HepG2 (cell line): Measurements from ENCODE around the gene TAP1. TPM values are rescaled to one million over a fixed set of nuclear protein-coding genes. Genes with fewer than 3 reads are reported as not detected.
"Not testable (repeated sequence)": the region's sequence is repeated elsewhere in the genome, so short reads cannot be mapped to it uniquely, and the experiment has no call there.

Experiments
- ATAC-seq: fragments of 200-7000 bp; cut with Tn5 transposase; 3 replicates; pipeline ENCODE4 v1.9.1; 2020; ENCODE audit warnings: mild to moderate bottlenecking, moderate library complexity
- BruUV-seq: library from RNA; stranded (reverse); fragments of 400-500 nt; replicated peaks from 2 replicates; lab custom pipeline; 2021; lab: Mats Ljungman, UMichigan
- CTCF ChIA-PET: fragments of 300-600 bp; formaldehyde crosslinking; extraction: SDS; loops from one replicate; lab custom pipeline; 2021; ENCODE audit warnings: low total read pairs, inconsistent platforms, low intra/inter-chr PET ratio; lab: Yijun Ruan, JAX
- POLR2A ChIA-PET: fragments of 350-600 bp; sonication (Branson Sonifier 250); formaldehyde crosslinking; loops from one replicate; lab custom pipeline; 2020; ENCODE audit warnings: antibody characterized with exemption, inconsistent platforms; lab: Yijun Ruan, JAX
- DNase-seq: peaks from one replicate; pipeline ENCODE4 v3.0.0-alpha.2; 2015; ENCODE audit warnings: low spot score
- FAIRE-seq: peaks from 3 replicates; lab custom pipeline; 2011; peaks lifted over from hg19 to GRCh38; lab: Jason Lieb, UNC
- H2AFZ ChIP-seq: one replicate; pipeline ENCODE4 v1.6.1; 2011; ENCODE audit warnings: low read length, inconsistent platforms
- H3K27ac ChIP-seq: fragments of 300-600 bp; 3 replicates; pipeline ENCODE4 v1.8.0; 2011; ENCODE audit warnings: mixed run types, mild to moderate bottlenecking, mixed read lengths, low read length, inconsistent platforms; ENCODE audit not compliant: insufficient read depth; ENCODE audit errors: extremely low read length
- H3K27me3 ChIP-seq, 2 experiments: fragments of 200-600 bp in 1 of 2; 2 replicates in 1 of 2; 3 replicates in 1 of 2; pipeline versions ENCODE4 v1.6.0 to v1.8.0; 2011; ENCODE audit warnings: low read length in 2 of 2, mild to moderate bottlenecking in 2 of 2, moderate library complexity in 2 of 2, inconsistent platforms in 1 of 2; ENCODE audit not compliant: insufficient read depth in 2 of 2, control insufficient read depth in 1 of 2
- H3K36me3 ChIP-seq, 2 experiments: fragments of 200-600 bp in 1 of 2; replicated peaks in 1 of 2; 2 replicates in 1 of 2; 3 replicates in 1 of 2; pipeline versions ENCODE4 v1.5.1 to v1.8.0; 2011; ENCODE audit warnings: low read length in 2 of 2, inconsistent platforms in 1 of 2; ENCODE audit not compliant: insufficient read depth in 2 of 2, control insufficient read depth in 1 of 2
- H3K4me1 ChIP-seq: 2 replicates; pipeline ENCODE4 v1.5.1; 2012; ENCODE audit warnings: low read length, inconsistent platforms; ENCODE audit not compliant: insufficient read depth
- H3K4me2 ChIP-seq: 2 replicates; pipeline ENCODE4 v1.6.0; 2011; ENCODE audit warnings: low read depth, low read length, inconsistent platforms
- H3K4me3 ChIP-seq, 3 experiments: fragments of 200-600 bp in 1 of 3; sonication (generic), shearing (Covaris generic) in 1 of 3; replicated peaks in 1 of 3; 2 replicates each; pipeline ENCODE4 v1.5.1; 2011 to 2016; ENCODE audit warnings: low read length in 3 of 3, inconsistent platforms in 2 of 3, low read depth in 2 of 3, mild to moderate bottlenecking in 2 of 3, control low read depth in 1 of 3, mixed read lengths in 1 of 3; ENCODE audit not compliant: insufficient read depth in 1 of 3
- H3K79me2 ChIP-seq: one replicate; pipeline ENCODE4 v1.6.1; 2011; ENCODE audit warnings: low read length, inconsistent platforms; ENCODE audit not compliant: insufficient read depth
- H3K9ac ChIP-seq: 2 replicates; pipeline ENCODE4 v1.6.0; 2011; ENCODE audit warnings: mild to moderate bottlenecking, low read depth, low read length, inconsistent platforms; ENCODE audit not compliant: insufficient read depth
- H3K9me3 ChIP-seq: 2 replicates; pipeline ENCODE4 v1.5.1; 2012; ENCODE audit warnings: mild to moderate bottlenecking, low read length
- H4K20me1 ChIP-seq: 2 replicates; pipeline ENCODE4 v1.6.0; 2011; ENCODE audit warnings: inconsistent platforms, mild to moderate bottlenecking, low read length, moderate library complexity; ENCODE audit not compliant: insufficient read depth
- CC2D1A ChIP-seq: sonication (generic); formaldehyde crosslinking; IDR thresholded peaks from 2 replicates; pipeline ENCODE4 v1.8.1; 2023; ENCODE audit warnings: mild to moderate bottlenecking, missing genetic modification reagents
- DPF2 ChIP-seq: sonication (generic); formaldehyde crosslinking; IDR thresholded peaks from 2 replicates; pipeline ENCODE4 v1.4.0; 2020; ENCODE audit warnings: mild to moderate bottlenecking, low read depth, missing genetic modification reagents, borderline replicate concordance
- FOXJ3 ChIP-seq: sonication (generic); formaldehyde crosslinking; IDR thresholded peaks from 2 replicates; pipeline ENCODE4 v1.4.0; 2020; ENCODE audit warnings: missing genetic modification reagents, mild to moderate bottlenecking, borderline replicate concordance
- JUND ChIP-seq: sonication (generic); formaldehyde crosslinking; IDR thresholded peaks from 2 replicates; pipeline ENCODE4 v1.8.0; 2022; ENCODE audit warnings: mild to moderate bottlenecking, missing genetic modification reagents
- MAFG ChIP-seq: sonication (generic); formaldehyde crosslinking; IDR thresholded peaks from 2 replicates; pipeline ENCODE4 v1.5.1; 2020; ENCODE audit warnings: mild to moderate bottlenecking, missing genetic modification reagents
- MEIS2 ChIP-seq: sonication (generic); formaldehyde crosslinking; IDR thresholded peaks from 2 replicates; pipeline ENCODE4 v1.9.0; 2021; ENCODE audit warnings: mild to moderate bottlenecking, missing genetic modification reagents
- MYNN ChIP-seq: sonication (generic); formaldehyde crosslinking; IDR thresholded peaks from 2 replicates; pipeline ENCODE4 v1.4.0; 2020; ENCODE audit warnings: mild to moderate bottlenecking, low read depth, missing genetic modification reagents
- NRL ChIP-seq: sonication (generic); formaldehyde crosslinking; IDR thresholded peaks from 2 replicates; pipeline ENCODE4 v1.5.0; 2020; ENCODE audit warnings: missing genetic modification reagents, mild to moderate bottlenecking, moderate library complexity, borderline replicate concordance
- PRPF4 ChIP-seq: fragments of 200-400 bp; formaldehyde crosslinking; IDR thresholded peaks from 2 replicates; pipeline ENCODE4 v1.6.1; 2016; ENCODE audit warnings: low read length, low read depth; ENCODE audit not compliant: poor library complexity, severe bottlenecking
- SIN3B ChIP-seq: fragments of 150-350 bp; IDR thresholded peaks from 2 replicates; pipeline ENCODE4 v1.6.1; 2014; ENCODE audit warnings: low read length
- SNAPC2 ChIP-seq: sonication (generic); formaldehyde crosslinking; IDR thresholded peaks from 2 replicates; pipeline ENCODE4 v1.8.1; 2022; ENCODE audit warnings: mild to moderate bottlenecking, missing genetic modification reagents
- SRY ChIP-seq: sonication (generic); formaldehyde crosslinking; IDR thresholded peaks from 2 replicates; pipeline ENCODE4 v1.8.0; 2022; ENCODE audit warnings: mild to moderate bottlenecking, missing genetic modification reagents
- ZMYM4 ChIP-seq: sonication (generic); formaldehyde crosslinking; IDR thresholded peaks from 2 replicates; pipeline ENCODE4 v1.8.1; 2023; ENCODE audit warnings: mild to moderate bottlenecking, missing genetic modification reagents
- ZNF282 ChIP-seq: fragments of 450-650 bp; IDR thresholded peaks from 2 replicates; pipeline ENCODE4 v1.6.1; 2018; ENCODE audit not compliant: partially characterized antibody
- ZNF329 ChIP-seq: sonication (generic); formaldehyde crosslinking; IDR thresholded peaks from 2 replicates; pipeline ENCODE4 v1.9.0; 2021; ENCODE audit warnings: low read depth, mild to moderate bottlenecking, missing genetic modification reagents
- ZNF766 ChIP-seq: sonication (generic); formaldehyde crosslinking; IDR thresholded peaks from 2 replicates; pipeline ENCODE4 v1.5.0; 2020; ENCODE audit warnings: missing genetic modification reagents, borderline replicate concordance
- ZNF790 ChIP-seq: sonication (generic); formaldehyde crosslinking; IDR thresholded peaks from 2 replicates; pipeline ENCODE4 v1.8.0; 2022; ENCODE audit warnings: missing genetic modification reagents, mild to moderate bottlenecking, borderline replicate concordance
- WGBS: methylation state at CpG from one replicate; pipeline ENCODE4 v1.1.6; 2017; ENCODE audit warnings: low lambda C conversion rate; 5-methylcytosine and 5-hydroxymethylcytosine counted together
- in situ Hi-C: cut with HindIII; loops from 2 replicates; pipeline ENCODE4 v1.10.0; 2017; ENCODE audit warnings: low pct_unique_long_range_greater_than_20kb; ENCODE audit not compliant: extremely low pct_ligation_motif_present
- intact Hi-C: fragments of 100-400 bp; cut with micrococcal nuclease; formaldehyde crosslinking; loops from one replicate; pipeline ENCODE4 v1.10.0; 2022; ENCODE audit not compliant: unreplicated experiment
- polyA plus RNA-seq, 8 experiments: library from polyadenylated mRNA; depleted of rRNA in 3 of 8; stranded (reverse) in 7 of 8; unstranded in 1 of 8; fragments of >200 nt; fragmentation: Illumina TruSeq in 4 of 8; extraction: Trizol in 4 of 8; gene quantifications; 2 replicates each; pipeline versions ENCODE4 v1.2.1 to v1.2.3, GENCODE V29; 2011 to 2016; ENCODE audit warnings: low read depth in 4 of 8, missing spikeins in 1 of 8, mixed read lengths in 1 of 8; ENCODE audit not compliant: insufficient read depth in 1 of 8
- total RNA-seq, 5 experiments: library from RNA; depleted of rRNA; stranded (reverse); fragments of >200 nt; fragmentation: Illumina TruSeq; extraction: Trizol; gene quantifications; 2 replicates each; pipeline ENCODE4 v1.2.3, GENCODE V29; 2016; ENCODE audit warnings: low read depth in 1 of 5
- TF ChIP-seq, protein P1 (sequence below): sonication (generic); formaldehyde crosslinking; conservative IDR thresholded peaks from 2 replicates; pipeline ENCODE4 v1.8.0; 2022; ENCODE audit warnings: mild to moderate bottlenecking, moderate library complexity, missing genetic modification reagents

The TAP1 gene
- total and polyA plus RNA-seq, 2 of the 13 experiments (the other 11 are each of a cell fraction or from before 2014, with no cell fraction given), result 31.2 to 52.2 TPM

DNA sequence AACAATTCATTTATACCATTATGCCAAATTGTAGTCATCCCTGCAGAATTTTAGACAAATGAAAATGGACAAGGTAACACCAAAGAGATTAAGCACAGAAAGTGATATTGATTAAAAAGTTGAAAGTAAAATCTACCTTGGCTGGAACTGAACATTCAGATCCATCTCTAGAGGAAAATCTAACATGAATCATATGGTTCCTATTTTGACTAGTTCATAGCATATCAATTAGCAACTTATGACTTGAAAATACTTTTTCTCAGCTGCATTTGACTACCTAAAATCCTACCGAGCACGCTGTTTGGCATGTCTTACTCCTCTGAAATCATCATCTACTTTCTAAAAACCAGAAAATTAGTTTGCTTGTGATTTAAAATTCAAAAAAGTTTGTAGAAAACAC lies 23.1 kb upstream of the TAP1 start:
- intact Hi-C loops, result no loop called here

DNA sequence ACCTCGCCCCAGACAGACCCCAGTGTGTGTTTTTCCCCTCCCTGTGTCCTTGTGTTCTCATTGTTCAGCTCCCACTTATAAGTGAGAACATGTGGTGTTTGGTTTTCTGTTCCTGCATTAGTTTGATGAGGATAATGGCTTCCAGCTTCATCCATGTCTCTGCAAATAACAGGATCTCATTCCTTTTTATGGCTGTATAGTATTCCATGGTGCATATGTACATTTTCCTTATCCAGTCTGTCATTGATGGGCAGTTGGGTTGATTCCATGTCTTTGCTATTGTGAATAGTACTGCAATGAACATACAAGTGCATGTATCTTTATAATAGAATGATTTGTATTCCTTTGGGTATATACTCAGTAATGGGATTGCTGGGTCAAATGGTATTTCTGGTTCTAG lies 20.4 kb upstream of the TAP1 start:
- H3K27me3 ChIP-seq, POLR2A ChIA-PET, H3K36me3 ChIP-seq, ATAC-seq, H3K4me2 ChIP-seq, CTCF ChIA-PET, H3K79me2 ChIP-seq, H3K9me3 ChIP-seq, H4K20me1 ChIP-seq, H3K4me3 ChIP-seq, H3K27ac ChIP-seq, H3K9ac ChIP-seq, in situ Hi-C loops, DNase-seq, BruUV-seq, intact Hi-C loops, H3K4me1 ChIP-seq, FAIRE-seq, H2AFZ ChIP-seq: not testable (repeated sequence)
- 6% methylated on average over 1 of the region's 1 CpG for WGBS

More for the DNA sequence above, 23.1 kb upstream of the TAP1 start:
- TF ChIP-seq SRY, result no peak
- no peak for TF ChIP-seq FOXJ3
- TF ChIP-seq MAFG (CRISPR knock-in tag), result no peak
- no peak for TF ChIP-seq JUND
- TF ChIP-seq MEIS2, result no peak
- TF ChIP-seq PRPF4, result no peak
- TF ChIP-seq ZNF790 (CRISPR knock-in tag), result no peak
- TF ChIP-seq SIN3B, result no peak
- TF ChIP-seq SNAPC2 (CRISPR knock-in tag), result no peak
- TF ChIP-seq ZNF282, result no peak
- TF ChIP-seq ZNF329, result no peak
- TF ChIP-seq MYNN (CRISPR knock-in tag), result no peak
- TF ChIP-seq CC2D1A (CRISPR knock-in tag), result no peak
- TF ChIP-seq DPF2 (CRISPR knock-in tag), result no peak
- TF ChIP-seq, protein P1, sequence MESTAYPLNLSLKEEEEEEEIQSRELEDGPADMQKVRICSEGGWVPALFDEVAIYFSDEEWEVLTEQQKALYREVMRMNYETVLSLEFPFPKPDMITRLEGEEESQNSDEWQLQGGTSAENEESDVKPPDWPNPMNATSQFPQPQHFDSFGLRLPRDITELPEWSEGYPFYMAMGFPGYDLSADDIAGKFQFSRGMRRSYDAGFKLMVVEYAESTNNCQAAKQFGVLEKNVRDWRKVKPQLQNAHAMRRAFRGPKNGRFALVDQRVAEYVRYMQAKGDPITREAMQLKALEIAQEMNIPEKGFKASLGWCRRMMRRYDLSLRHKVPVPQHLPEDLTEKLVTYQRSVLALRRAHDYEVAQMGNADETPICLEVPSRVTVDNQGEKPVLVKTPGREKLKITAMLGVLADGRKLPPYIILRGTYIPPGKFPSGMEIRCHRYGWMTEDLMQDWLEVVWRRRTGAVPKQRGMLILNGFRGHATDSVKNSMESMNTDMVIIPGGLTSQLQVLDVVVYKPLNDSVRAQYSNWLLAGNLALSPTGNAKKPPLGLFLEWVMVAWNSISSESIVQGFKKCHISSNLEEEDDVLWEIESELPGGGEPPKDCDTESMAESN (CRISPR knock-in tag), result no peak
- no peak for TF ChIP-seq NRL (CRISPR knock-in tag)
- no peak for TF ChIP-seq ZMYM4
- TF ChIP-seq ZNF766 (CRISPR knock-in tag), result no peak
- in situ Hi-C loops, result no loop called here
- no peaks in the 10 kb centered on the region for H3K4me1 ChIP-seq
- H4K20me1 ChIP-seq, result no peaks in the 10 kb centered on the region
- WGBS, result 4% methylated on average over 2 of the region's 2 CpGs
- ChIA-PET POLR2A (no interaction called here), CTCF (interaction anchor here (1.1 kb wide), 1 partner anchor 9 kb away, joined by 3 read pairs; no protein-coding TSS in a partner anchor)
- no peak for FAIRE-seq
- H3K9ac ChIP-seq, result no peak overlapping the region
- no peak overlapping the region for H3K4me3 ChIP-seq
- no peak for DNase-seq
- H2AFZ ChIP-seq, result no peak overlapping the region
- H3K9me3 ChIP-seq, result no peaks in the 10 kb centered on the region
- H3K27me3 ChIP-seq, result peaks cover 0 to 10% of the 10 kb centered on the region in 2 experiments; a peak in 1 of 5 replicates
- H3K27ac ChIP-seq, result no peak overlapping the region
- no peaks in the 10 kb centered on the region for H3K79me2 ChIP-seq
- H3K4me2 ChIP-seq, result no peak overlapping the region
- no peaks in the 10 kb centered on the region for H3K36me3 ChIP-seq
- no TSS peak for BruUV-seq
- ATAC-seq, result no peak
